GM23338 (cell line): ENCODE measurements around the gene TRIAP1. TPM values are rescaled to one million over a fixed set of nuclear protein-coding genes. Genes with fewer than 3 reads are reported as not detected.

ENCODE experiments used
- ATAC-seq: fragments of 200-7000 bp; cut with Tn5 transposase; 3 replicates; pipeline ENCODE4 v1.9.1; 2020
- DNase-seq: peaks from one replicate; pipeline ENCODE4 v3.0.0-alpha.2; 2015; ENCODE audit warnings: low spot score
- H2AFZ ChIP-seq: fragments of 200-600 bp; sonication (generic); 2 replicates; pipeline ENCODE4 v1.8.0; 2016; ENCODE audit warnings: antibody characterized with exemption, mild to moderate bottlenecking, moderate library complexity
- H3F3A ChIP-seq: fragments of 200-600 bp; sonication (generic); replicated peaks from 2 replicates; pipeline ENCODE4 v1.8.0; 2017; ENCODE audit warnings: antibody characterized with exemption, mixed run types, low read depth
- H3K27ac ChIP-seq: fragments of 200-600 bp; sonication (generic); 2 replicates; pipeline ENCODE4 v1.6.1; 2016; ENCODE audit warnings: low read depth
- H3K27me3 ChIP-seq: fragments of 200-600 bp; sonication (generic); 2 replicates; pipeline ENCODE4 v1.8.0; 2016; ENCODE audit warnings: mild to moderate bottlenecking, mixed run types, moderate library complexity; ENCODE audit not compliant: insufficient read depth
- H3K36me3 ChIP-seq: fragments of 200-600 bp; sonication (generic); 2 replicates; pipeline ENCODE4 v1.8.0; 2016; ENCODE audit warnings: mild to moderate bottlenecking; ENCODE audit not compliant: insufficient read depth
- H3K4me1 ChIP-seq: fragments of 200-600 bp; sonication (generic); 2 replicates; pipeline ENCODE4 v1.8.0; 2016; ENCODE audit warnings: mild to moderate bottlenecking, moderate library complexity; ENCODE audit not compliant: insufficient read depth
- H3K4me2 ChIP-seq: fragments of 200-600 bp; sonication (generic); 2 replicates; pipeline ENCODE4 v1.7.1; 2017; ENCODE audit warnings: mixed run types
- H3K4me3 ChIP-seq: fragments of 200-600 bp; sonication (generic); 2 replicates; pipeline ENCODE4 v1.6.1; 2016; ENCODE audit warnings: mixed run types
- H3K79me2 ChIP-seq: fragments of 200-600 bp; sonication (generic); replicated peaks from 2 replicates; pipeline ENCODE4 v1.8.0; 2017; ENCODE audit warnings: mild to moderate bottlenecking; ENCODE audit not compliant: insufficient read depth
- H3K9me2 ChIP-seq: fragments of 200-600 bp; sonication (generic); 2 replicates; pipeline ENCODE4 v1.8.0; 2017; ENCODE audit not compliant: insufficient read depth
- H4K20me1 ChIP-seq: fragments of 200-600 bp; sonication (generic); replicated peaks from 2 replicates; pipeline ENCODE4 v1.8.0; 2017; ENCODE audit warnings: mild to moderate bottlenecking; ENCODE audit not compliant: insufficient read depth
- H3K27ac Mint-ChIP-seq: 2 replicates; pipeline ENCODE4 v1.8.0; 2020; ENCODE audit warnings: inconsistent platforms, mild to moderate bottlenecking, moderate library complexity, mixed read lengths
- H3K27me3 Mint-ChIP-seq: 3 replicates; pipeline ENCODE4 v1.8.0; 2022; ENCODE audit warnings: low read depth, mild to moderate bottlenecking, moderate library complexity, mixed read lengths, inconsistent platforms; ENCODE audit not compliant: insufficient read depth, poor library complexity
- H3K36me3 Mint-ChIP-seq: 3 replicates; pipeline ENCODE4 v1.8.0; 2021; ENCODE audit warnings: low read depth, mild to moderate bottlenecking, inconsistent platforms, moderate library complexity, mixed read lengths
- H3K4me1 Mint-ChIP-seq: 3 replicates; pipeline ENCODE4 v1.8.0; 2020; ENCODE audit warnings: mild to moderate bottlenecking, inconsistent platforms, mixed read lengths
- H3K4me3 Mint-ChIP-seq: 3 replicates; pipeline ENCODE4 v1.8.0; 2021; ENCODE audit warnings: moderate library complexity, mild to moderate bottlenecking, inconsistent platforms, mixed read lengths
- H3K9me3 Mint-ChIP-seq: 3 replicates; pipeline ENCODE4 v1.8.0; 2020; ENCODE audit warnings: moderate library complexity, mild to moderate bottlenecking, inconsistent platforms, mixed read lengths
- CREB1 ChIP-seq: fragments of 250-450 bp; sonication (Bioruptor Pico); IDR thresholded peaks from 2 replicates; pipeline ENCODE4 v1.5.0; 2020; ENCODE audit warnings: low read depth, mild to moderate bottlenecking, moderate library complexity
- CTCF ChIP-seq, 2 experiments: fragments of 200-600 bp in 1 of 2; sonication (generic) in 1 of 2; conservative IDR thresholded peaks; 2 replicates each; pipeline versions ENCODE4 v1.5.1 to v1.6.1; 2016 to 2017; ENCODE audit warnings: antibody characterized with exemption in 2 of 2, low read depth in 2 of 2, mild to moderate bottlenecking in 2 of 2, moderate library complexity in 1 of 2
- EZH2phosphoT487 ChIP-seq: fragments of 200-600 bp; sonication (generic); IDR thresholded peaks from one replicate; pipeline ENCODE4 v1.8.1; 2018; ENCODE audit warnings: antibody characterized with exemption; ENCODE audit not compliant: unreplicated experiment
- POLR2AphosphoS5 ChIP-seq: IDR thresholded peaks from 2 replicates; pipeline ENCODE4 v1.6.1; 2016; ENCODE audit warnings: antibody characterized with exemption, low read depth
- REST ChIP-seq: IDR thresholded peaks from one replicate; pipeline ENCODE4 v1.6.1; 2018; ENCODE audit warnings: antibody characterized with exemption; ENCODE audit not compliant: unreplicated experiment
- STAT1 ChIP-seq: IDR thresholded peaks from one replicate; pipeline ENCODE4 v1.6.1; 2016; ENCODE audit warnings: antibody characterized with exemption; ENCODE audit not compliant: unreplicated experiment
- long read RNA-seq: library from polyadenylated mRNA; unstranded; transcript quantifications from one replicate; pipeline ENCODE4 v2.0.0, GENCODE V29; 2020; ENCODE audit not compliant: unreplicated experiment
- polyA plus RNA-seq: library from polyadenylated mRNA; unstranded; fragments of >200 nt; fragmentation: Nextera tagmentation; extraction: Ambion mirVana; gene quantifications from 2 replicates; pipeline ENCODE4 v1.2.1, GENCODE V29; 2016
- total RNA-seq: library from RNA; depleted of rRNA; stranded (reverse); fragments of >200 nt; shearing (Covaris generic); gene quantifications from 2 replicates; pipeline ENCODE4 v1.2.3, GENCODE V29; 2014; rRNA removed
- TF ChIP-seq, protein P1 (sequence below): IDR thresholded peaks from 2 replicates; pipeline ENCODE4 v1.6.1; 2016; ENCODE audit warnings: antibody characterized with exemption

Gene TRIAP1
- 53.4 and 61.8 TPM in 2 replicates for total RNA-seq
- 94.0 and 94.2 TPM in 2 replicates for polyA plus RNA-seq
- long read RNA-seq, transcript TRIAP1-202 (2 exons, 1,182 nt), result major isoform, 43 of 45 reads
- long read RNA-seq, partial matches to known transcripts, result 1 of 45 reads
- long read RNA-seq, other reads (novel, unspliced or antisense), result 0 of 45 reads

DNA sequence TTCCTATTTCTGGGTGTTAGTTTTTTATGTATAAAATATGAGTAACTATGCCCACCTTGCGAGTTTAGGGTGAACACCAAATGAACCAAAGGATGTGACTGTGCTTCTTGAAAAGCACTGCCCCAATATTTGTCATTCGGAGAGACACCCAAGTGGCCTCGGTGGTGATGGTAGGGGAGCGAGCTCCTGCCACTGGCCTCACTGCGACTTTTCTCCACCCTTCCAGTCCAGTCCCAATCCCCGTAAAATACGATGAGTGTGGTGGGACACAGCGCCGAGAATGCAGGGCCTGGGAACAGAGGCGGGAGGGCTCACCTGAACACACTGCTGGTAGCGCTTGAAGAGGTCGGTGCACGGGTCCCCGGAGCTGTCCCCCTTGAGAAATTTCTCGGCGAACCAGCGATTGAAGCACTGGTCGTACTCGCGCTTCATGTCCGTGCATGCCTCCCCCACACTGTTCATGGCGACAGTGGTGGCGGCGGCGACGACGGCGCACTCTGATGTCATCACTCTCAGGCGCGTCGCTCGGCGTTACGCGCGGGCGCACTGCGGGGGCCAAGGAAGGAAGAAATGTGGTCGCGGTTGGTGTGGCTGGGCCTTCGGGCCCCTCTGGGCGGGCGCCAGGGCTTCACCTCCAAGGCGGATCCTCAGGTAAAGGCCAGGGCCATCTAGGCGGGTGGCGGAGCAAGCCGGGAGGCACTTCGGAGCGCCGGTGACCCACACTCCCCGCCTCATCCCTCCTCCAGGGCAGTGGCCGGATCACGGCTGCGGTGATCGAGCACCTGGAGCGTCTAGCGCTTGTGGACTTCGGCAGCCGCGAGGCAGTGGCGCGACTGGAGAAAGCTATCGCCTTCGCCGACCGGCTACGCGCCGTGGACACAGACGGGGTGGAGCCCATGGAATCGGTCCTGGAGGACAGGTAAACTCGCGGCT lies at the start of gene TRIAP1, which contains the start of gene GATC:
TSS of gene TRIAP1 (minus strand) at position 474 of the 933 bp plus-strand sequence. CDS start at position 462, 12 bp downstream.
TSS of gene GATC (plus strand) at position 534 of the 933 bp plus-strand sequence. CDS start at position 571, 37 bp downstream.
- H3K4me3 ChIP-seq, result peak within 1 kb of the TSS; percentile 97
- ATAC-seq, result peak; percentile 91
- no peaks in the 10 kb centered on the region for H3K27me3 ChIP-seq
- Mint-ChIP-seq H3K4me3 (peak within 1 kb of the TSS; percentile 99), H3K4me1 (peaks cover 12% of the 10 kb centered on the region), H3K27me3 (peaks cover 16% of the 10 kb centered on the region), H3K36me3 (peaks cover 68% of the 10 kb centered on the region), H3K27ac (peak within 1 kb of the TSS; percentile 98), H3K9me3 (no peaks in the 10 kb centered on the region)
- TF ChIP-seq CTCF (conservative IDR thresholded peaks at IDR 0.05; ENCODE audit: low read depth in 2 of 2), result 0 out of 4 replicates have a peak, but pooled peaks of 1 of the 2 experiments have one; percentile 4
- peak; percentile 30 for TF ChIP-seq REST
- no peak for TF ChIP-seq EZH2phosphoT487
- TF ChIP-seq, protein P1, sequence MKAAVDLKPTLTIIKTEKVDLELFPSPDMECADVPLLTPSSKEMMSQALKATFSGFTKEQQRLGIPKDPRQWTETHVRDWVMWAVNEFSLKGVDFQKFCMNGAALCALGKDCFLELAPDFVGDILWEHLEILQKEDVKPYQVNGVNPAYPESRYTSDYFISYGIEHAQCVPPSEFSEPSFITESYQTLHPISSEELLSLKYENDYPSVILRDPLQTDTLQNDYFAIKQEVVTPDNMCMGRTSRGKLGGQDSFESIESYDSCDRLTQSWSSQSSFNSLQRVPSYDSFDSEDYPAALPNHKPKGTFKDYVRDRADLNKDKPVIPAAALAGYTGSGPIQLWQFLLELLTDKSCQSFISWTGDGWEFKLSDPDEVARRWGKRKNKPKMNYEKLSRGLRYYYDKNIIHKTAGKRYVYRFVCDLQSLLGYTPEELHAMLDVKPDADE, result peak; percentile 87
- TF ChIP-seq CREB1 (CRISPR knock-in tag), result peak; percentile 100
- no peak for TF ChIP-seq STAT1
- peak; percentile 100 for TF ChIP-seq POLR2AphosphoS5
- H3K4me2 ChIP-seq, result peak within 1 kb of the TSS; percentile 84
- H3K36me3 ChIP-seq, result peaks cover 31% of the 10 kb centered on the region
- H4K20me1 ChIP-seq, result peaks cover 23% of the 10 kb centered on the region
- peak; percentile 91 for DNase-seq
- peak within 1 kb of the TSS; percentile 97 for H3K27ac ChIP-seq
- H3F3A ChIP-seq, result peaks cover 33% of the 10 kb centered on the region
- H3K79me2 ChIP-seq, result peaks cover 83% of the 10 kb centered on the region
- peak within 1 kb of the TSS; percentile 96 for H2AFZ ChIP-seq
- peaks cover 15% of the 10 kb centered on the region for H3K4me1 ChIP-seq
- no peaks in the 10 kb centered on the region for H3K9me2 ChIP-seq
